Mucosa of gallbladder (tissue), 1 donor: ENCODE data around the gene IMPDH1. TPM values are rescaled to one million over a fixed set of nuclear protein-coding genes. Genes with fewer than 3 reads are reported as not detected.
A peak's percentile ranks its signal among the peaks of the same experiment; 100 is the strongest.

Source experiments
- DNase-seq: peaks from one replicate; pipeline ENCODE4 v3.0.0-alpha.2; 2020; ENCODE audit warnings: low spot score
- total RNA-seq: library from RNA; stranded (reverse); gene quantifications from one replicate; pipeline ENCODE4 v1.2.1, GENCODE V29; 2021
- donor health status: DM: no; HTN: no; CAD: no.

Gene IMPDH1
- total RNA-seq, 1 donor from 2014 or later = 18.6 TPM

GRCh38 chr7:128405471-128406313 lies 4.1 kb downstream of the IMPDH1 start:
- DNase-seq = no peak

GRCh38 chr7:128404886-128405470 lies 4.8 kb downstream of the IMPDH1 start:
- no peak for DNase-seq

- no peak for DNase-seq
Measured at GRCh38 chr7:128404143-128404681, 5.6 kb downstream of the IMPDH1 start.

GRCh38 chr7:128403676-128404075 lies 6.1 kb downstream of the IMPDH1 start:
- DNase-seq = no peak

GRCh38 chr7:128402356-128402755 lies 7.4 kb downstream of the IMPDH1 start:
- no peak for DNase-seq

GRCh38 chr7:128400566-128400965 lies 9.2 kb downstream of the IMPDH1 start:
- no peak for DNase-seq

- DNase-seq = no peak
Measured at GRCh38 chr7:128399991-128400390, 9.8 kb downstream of the IMPDH1 start.

- DNase-seq = no peak
Measured at GRCh38 chr7:128398841-128399135, 11.0 kb downstream of the IMPDH1 start.

GRCh38 chr7:128398016-128398840 lies 11.6 kb downstream of the IMPDH1 start:
- peak; percentile 57 for DNase-seq

GRCh38 chr7:128396357-128396756 lies 13.4 kb downstream of the IMPDH1 start:
- no peak for DNase-seq

- no peak for DNase-seq
Measured at GRCh38 chr7:128395748-128396147, 14.0 kb downstream of the IMPDH1 start.

- DNase-seq = no peak
Measured at GRCh38 chr7:128394904-128395496, 14.8 kb downstream of the IMPDH1 start.

- DNase-seq = no peak
Measured at GRCh38 chr7:128393526-128394330, 16.1 kb downstream of the IMPDH1 start.

- no peak for DNase-seq
Measured at GRCh38 chr7:128392446-128393327, 17.1 kb downstream of the IMPDH1 start.

GRCh38 chr7:128391805-128392204 lies 18.0 kb downstream of the IMPDH1 start:
- no peak for DNase-seq

- DNase-seq = no peak
Measured at GRCh38 chr7:128390871-128391565, 18.8 kb downstream of the IMPDH1 start.

- no peak for DNase-seq
Measured at GRCh38 chr7:128389618-128390329, 20.0 kb downstream of the IMPDH1 start.

GRCh38 chr7:128389085-128389617 lies 20.6 kb downstream of the IMPDH1 start:
- DNase-seq = no peak

GRCh38 chr7:128388145-128388485 lies 21.7 kb downstream of the IMPDH1 start:
- no peak for DNase-seq
